ENCODE measurements around the gene NDFIP1.

The NDFIP1 gene

DNA sequence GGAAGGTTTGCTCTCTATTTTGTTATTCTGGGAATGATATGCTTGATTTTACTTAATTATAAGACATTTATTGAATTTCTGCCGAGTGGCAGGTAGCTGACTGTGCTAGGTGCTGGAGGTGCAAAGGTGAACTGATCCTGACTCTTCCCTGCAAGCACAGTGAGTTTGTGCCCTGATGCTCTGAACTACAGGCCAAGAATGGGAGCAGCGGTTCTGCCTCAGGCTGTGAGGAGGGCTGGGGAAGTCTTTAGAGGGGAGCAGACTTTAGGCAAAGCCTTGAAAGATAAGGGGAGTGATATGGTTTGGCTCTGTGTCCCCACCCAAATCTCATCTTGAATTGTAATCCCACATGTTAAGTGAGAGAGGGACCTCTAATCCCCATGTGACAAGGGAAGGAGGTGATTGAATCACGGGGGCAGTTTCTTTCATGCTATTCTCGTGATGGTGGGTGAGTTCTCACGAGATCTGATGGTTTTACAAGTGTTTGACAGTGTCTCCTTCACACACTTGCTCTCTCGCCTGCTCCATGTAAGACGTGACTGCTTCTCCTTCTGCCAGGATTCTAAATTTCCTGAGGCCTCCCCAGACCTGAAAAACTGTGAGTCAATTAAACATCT, 73.1 kb downstream of the NDFIP1 start:
- H4K8ac ChIP-seq (ENCODE audit: low read depth, low read length), result no peak overlapping the region
- no CpG with 5 or more reads among the region's 7 CpGs for WGBS, 2 donors (ENCODE audit: extremely low coverage in 2 of 2, insufficient read length in 2 of 2, insufficient replicate concordance in 1 of 2)
- peak overlapping the region; percentile 75 for H2AFZ ChIP-seq (ENCODE audit: low read length)
- no peak overlapping the region for H3K23ac ChIP-seq (ENCODE audit: low read depth, low read length, poor library complexity)
- H3K9ac ChIP-seq (ENCODE audit: low read depth, low read length, poor library complexity), result no peak overlapping the region
- no peak for DNase-seq (ENCODE audit: low spot score)
- no peak overlapping the region for H2BK5ac ChIP-seq (ENCODE audit: low read length)
- no peaks in the 10 kb centered on the region for H3K36me3 ChIP-seq (replicated peaks in 1 of 2; ENCODE audit: control insufficient read depth in 2 of 2, insufficient read depth in 2 of 2, low read length in 2 of 2)
- H3K4me2 ChIP-seq (ENCODE audit: insufficient read depth, low read length, poor library complexity, severe bottlenecking), result no peak overlapping the region
- no peak overlapping the region for H3K4ac ChIP-seq (ENCODE audit: low read length)
- no peak overlapping the region for H2BK15ac ChIP-seq (ENCODE audit: low read length)
- no peaks in the 10 kb centered on the region for H3K27me3 ChIP-seq (ENCODE audit: control insufficient read depth in 3 of 3, insufficient read depth in 3 of 3, low read depth in 1 of 3, low read length in 3 of 3)
- no peak overlapping the region for H3K27ac ChIP-seq (replicated peaks; ENCODE audit: low read length)
- H3K14ac ChIP-seq (ENCODE audit: low read length), result no peak overlapping the region
- no peaks in the 10 kb centered on the region for H3K79me1 ChIP-seq (ENCODE audit: low read depth, low read length)
- H3K9me3 ChIP-seq (replicated peaks in 1 of 2; ENCODE audit: control insufficient read depth in 2 of 2, insufficient read depth in 1 of 2, low read depth in 1 of 2, low read length in 2 of 2), result no peaks in the 10 kb centered on the region
- no peak overlapping the region for H2AK5ac ChIP-seq (ENCODE audit: low read depth, low read length)
- peaks cover 0 to 3% of the 10 kb centered on the region in 2 donors for H3K4me1 ChIP-seq (ENCODE audit: control insufficient read depth in 2 of 2, insufficient read depth in 1 of 2, low read depth in 1 of 2, low read length in 2 of 2)
- H3K4me3 ChIP-seq (ENCODE audit: low read length in 2 of 2), result no peak overlapping the region
- H4K91ac ChIP-seq (ENCODE audit: low read depth, low read length, poor library complexity), result no peak overlapping the region
- no peak overlapping the region for H2BK120ac ChIP-seq (ENCODE audit: low read depth, low read length)
- no peak overlapping the region for H2BK12ac ChIP-seq (ENCODE audit: low read length)
- no peak overlapping the region for H3K18ac ChIP-seq (ENCODE audit: low read length)

DNA sequence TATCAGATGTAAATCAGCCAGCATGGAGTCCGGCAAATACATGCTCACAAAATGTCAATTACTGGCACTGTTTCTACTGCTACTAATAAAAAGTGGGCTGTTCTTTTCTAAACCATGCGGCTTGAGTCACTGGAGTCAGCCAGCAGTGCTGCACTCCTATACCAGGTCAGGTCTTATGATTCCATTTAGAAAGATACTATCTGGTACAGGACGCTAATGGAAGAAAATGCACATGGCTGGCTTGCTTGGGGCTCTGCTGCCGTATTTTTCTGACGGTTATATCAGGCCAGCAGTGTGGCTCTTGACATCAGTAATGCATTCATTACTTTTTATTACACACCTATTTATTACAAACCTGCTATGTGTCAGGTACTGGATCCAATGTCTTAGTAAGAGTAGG, 74.3 kb downstream of the NDFIP1 start:
- no peak overlapping the region for H2BK12ac ChIP-seq (ENCODE audit: low read length)
- H2AK5ac ChIP-seq (ENCODE audit: low read depth, low read length), result no peak overlapping the region
- H3K27ac ChIP-seq (replicated peaks; ENCODE audit: low read length), result no peak overlapping the region
- no peak overlapping the region for H3K23ac ChIP-seq (ENCODE audit: low read depth, low read length, poor library complexity)
- no peak overlapping the region for H3K14ac ChIP-seq (ENCODE audit: low read length)
- H3K4me1 ChIP-seq (ENCODE audit: control insufficient read depth in 2 of 2, insufficient read depth in 1 of 2, low read depth in 1 of 2, low read length in 2 of 2), result peaks cover 2 to 3% of the 10 kb centered on the region in 2 donors
- H3K4me2 ChIP-seq (ENCODE audit: insufficient read depth, low read length, poor library complexity, severe bottlenecking), result no peak overlapping the region
- no peaks in the 10 kb centered on the region for H3K79me1 ChIP-seq (ENCODE audit: low read depth, low read length)
- H3K9me3 ChIP-seq (replicated peaks in 1 of 2; ENCODE audit: control insufficient read depth in 2 of 2, insufficient read depth in 1 of 2, low read depth in 1 of 2, low read length in 2 of 2), result no peaks in the 10 kb centered on the region
- H2BK120ac ChIP-seq (ENCODE audit: low read depth, low read length), result no peak overlapping the region
- H3K4me3 ChIP-seq (ENCODE audit: low read length in 2 of 2), result no peak overlapping the region
- no peak overlapping the region for H3K9ac ChIP-seq (ENCODE audit: low read depth, low read length, poor library complexity)
- WGBS, 2 donors (ENCODE audit: extremely low coverage in 2 of 2, insufficient read length in 2 of 2, insufficient replicate concordance in 1 of 2), result no CpG with 5 or more reads among the region's 5 CpGs
- no peak overlapping the region for H4K8ac ChIP-seq (ENCODE audit: low read depth, low read length)
- no peak for DNase-seq (ENCODE audit: low spot score)
- H4K91ac ChIP-seq (ENCODE audit: low read depth, low read length, poor library complexity), result no peak overlapping the region
- H3K4ac ChIP-seq (ENCODE audit: low read length), result no peak overlapping the region
- H3K18ac ChIP-seq (ENCODE audit: low read length), result no peak overlapping the region
- H2BK15ac ChIP-seq (ENCODE audit: low read length), result no peak overlapping the region
- no peaks in the 10 kb centered on the region for H3K36me3 ChIP-seq (replicated peaks in 1 of 2; ENCODE audit: control insufficient read depth in 2 of 2, insufficient read depth in 2 of 2, low read length in 2 of 2)
- no peaks in the 10 kb centered on the region for H3K27me3 ChIP-seq (ENCODE audit: control insufficient read depth in 3 of 3, insufficient read depth in 3 of 3, low read depth in 1 of 3, low read length in 3 of 3)
- H2AFZ ChIP-seq (ENCODE audit: low read length), result no peak overlapping the region
- H2BK5ac ChIP-seq (ENCODE audit: low read length), result no peak overlapping the region

DNA sequence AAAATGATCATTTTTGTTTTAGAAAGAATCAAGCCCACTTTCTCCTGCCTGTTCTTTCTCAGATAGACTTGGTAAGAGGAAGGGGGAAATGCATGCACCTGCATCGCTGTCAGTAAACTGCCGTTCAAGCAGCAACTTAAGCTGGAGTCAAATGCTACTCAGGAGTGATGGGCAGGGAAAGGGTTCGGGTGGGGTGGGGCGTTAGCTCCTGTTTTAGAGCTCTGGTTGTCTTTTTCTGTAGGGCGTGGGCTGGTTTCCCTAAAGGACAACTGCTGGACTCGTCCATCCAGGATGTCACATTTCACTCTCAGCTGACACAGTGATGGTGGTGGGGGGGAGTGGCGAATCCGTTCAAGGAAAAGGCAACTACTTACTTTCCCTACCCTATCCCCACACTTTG, 75.0 kb downstream of the NDFIP1 start:
- Histone ChIP-seq H3K27ac (replicated peaks; ENCODE audit: low read length) (no peak overlapping the region), H3K36me3 (replicated peaks in 1 of 2; ENCODE audit: control insufficient read depth in 2 of 2, insufficient read depth in 2 of 2, low read length in 2 of 2) (no peaks in the 10 kb centered on the region), H3K4me2 (ENCODE audit: insufficient read depth, low read length, poor library complexity, severe bottlenecking) (no peak overlapping the region), H3K4me1 (ENCODE audit: control insufficient read depth in 2 of 2, insufficient read depth in 1 of 2, low read depth in 1 of 2, low read length in 2 of 2) (peaks cover 2 to 3% of the 10 kb centered on the region in 2 donors), H3K23ac (ENCODE audit: low read depth, low read length, poor library complexity) (no peak overlapping the region), H2BK5ac (ENCODE audit: low read length) (no peak overlapping the region), H2BK12ac (ENCODE audit: low read length) (no peak overlapping the region), H3K4ac (ENCODE audit: low read length) (no peak overlapping the region), H2BK15ac (ENCODE audit: low read length) (no peak overlapping the region), H2AFZ (ENCODE audit: low read length) (no peak overlapping the region), H3K14ac (ENCODE audit: low read length) (no peak overlapping the region), H3K79me1 (ENCODE audit: low read depth, low read length) (no peaks in the 10 kb centered on the region), H2AK5ac (ENCODE audit: low read depth, low read length) (no peak overlapping the region), H2BK120ac (ENCODE audit: low read depth, low read length) (no peak overlapping the region), H3K27me3 (ENCODE audit: control insufficient read depth in 3 of 3, insufficient read depth in 3 of 3, low read depth in 1 of 3, low read length in 3 of 3) (no peaks in the 10 kb centered on the region), H3K9ac (ENCODE audit: low read depth, low read length, poor library complexity) (no peak overlapping the region), H4K8ac (ENCODE audit: low read depth, low read length) (no peak overlapping the region), H3K4me3 (ENCODE audit: low read length in 2 of 2) (no peak overlapping the region), H3K18ac (ENCODE audit: low read length) (no peak overlapping the region), H4K91ac (ENCODE audit: low read depth, low read length, poor library complexity) (no peak overlapping the region), H3K9me3 (replicated peaks in 1 of 2; ENCODE audit: control insufficient read depth in 2 of 2, insufficient read depth in 1 of 2, low read depth in 1 of 2, low read length in 2 of 2) (no peaks in the 10 kb centered on the region)
- no CpG with 5 or more reads among the region's 8 CpGs for WGBS, 2 donors (ENCODE audit: extremely low coverage in 2 of 2, insufficient read length in 2 of 2, insufficient replicate concordance in 1 of 2)
- DNase-seq (ENCODE audit: low spot score), result no peak

DNA sequence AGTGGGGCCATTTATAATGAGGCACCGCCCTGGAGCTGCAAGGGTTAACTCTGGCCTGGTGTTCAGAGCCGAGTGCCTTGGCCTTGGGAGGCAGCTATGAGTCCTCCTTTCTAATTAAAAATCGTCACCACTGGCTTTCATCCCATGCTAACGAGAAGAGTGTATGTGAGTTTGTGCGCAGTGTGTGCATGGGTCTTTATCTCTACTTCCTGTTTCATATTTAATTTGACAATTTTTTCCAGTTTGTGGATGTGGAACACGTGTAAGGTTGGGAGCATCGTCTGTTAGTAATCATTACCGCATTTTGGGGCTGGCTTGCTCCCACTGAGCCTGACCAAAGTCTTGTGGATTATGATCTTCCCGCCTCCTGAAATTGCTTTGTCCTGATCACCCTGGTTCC, 76.4 kb downstream of the NDFIP1 start:
- no peak overlapping the region for H3K4ac ChIP-seq (ENCODE audit: low read length)
- no peaks in the 10 kb centered on the region for H3K27me3 ChIP-seq (ENCODE audit: control insufficient read depth in 3 of 3, insufficient read depth in 3 of 3, low read depth in 1 of 3, low read length in 3 of 3)
- H2BK12ac ChIP-seq (ENCODE audit: low read length), result no peak overlapping the region
- no peak overlapping the region for H4K8ac ChIP-seq (ENCODE audit: low read depth, low read length)
- no peak overlapping the region for H2BK15ac ChIP-seq (ENCODE audit: low read length)
- no CpG with 5 or more reads among the region's 9 CpGs for WGBS, 2 donors (ENCODE audit: extremely low coverage in 2 of 2, insufficient read length in 2 of 2, insufficient replicate concordance in 1 of 2)
- H2BK5ac ChIP-seq (ENCODE audit: low read length), result no peak overlapping the region
- H3K9ac ChIP-seq (ENCODE audit: low read depth, low read length, poor library complexity), result no peak overlapping the region
- H3K4me3 ChIP-seq (ENCODE audit: low read length in 2 of 2), result no peak overlapping the region
- H3K4me1 ChIP-seq (ENCODE audit: control insufficient read depth in 2 of 2, insufficient read depth in 1 of 2, low read depth in 1 of 2, low read length in 2 of 2), result peaks cover 2 to 3% of the 10 kb centered on the region in 2 donors
- H3K4me2 ChIP-seq (ENCODE audit: insufficient read depth, low read length, poor library complexity, severe bottlenecking), result no peak overlapping the region
- H3K18ac ChIP-seq (ENCODE audit: low read length), result no peak overlapping the region
- no peak overlapping the region for H3K23ac ChIP-seq (ENCODE audit: low read depth, low read length, poor library complexity)
- no peak overlapping the region for H2BK120ac ChIP-seq (ENCODE audit: low read depth, low read length)
- H4K91ac ChIP-seq (ENCODE audit: low read depth, low read length, poor library complexity), result no peak overlapping the region
- H3K9me3 ChIP-seq (replicated peaks in 1 of 2; ENCODE audit: control insufficient read depth in 2 of 2, insufficient read depth in 1 of 2, low read depth in 1 of 2, low read length in 2 of 2), result no peaks in the 10 kb centered on the region
- H3K14ac ChIP-seq (ENCODE audit: low read length), result no peak overlapping the region
- no peak for DNase-seq (ENCODE audit: low spot score)
- no peak overlapping the region for H3K27ac ChIP-seq (replicated peaks; ENCODE audit: low read length)
- no peaks in the 10 kb centered on the region for H3K36me3 ChIP-seq (replicated peaks in 1 of 2; ENCODE audit: control insufficient read depth in 2 of 2, insufficient read depth in 2 of 2, low read length in 2 of 2)
- H2AFZ ChIP-seq (ENCODE audit: low read length), result peak overlapping the region; percentile 38
- H2AK5ac ChIP-seq (ENCODE audit: low read depth, low read length), result no peak overlapping the region
- no peaks in the 10 kb centered on the region for H3K79me1 ChIP-seq (ENCODE audit: low read depth, low read length)
